ENCODE measurements around the gene TRAF4.
"Not testable (repeated sequence)": the region's sequence is repeated elsewhere in the genome, so short reads cannot be mapped to it uniquely, and the experiment has no call there.

The TRAF4 gene

GRCh38 chr17:28714281-28714680 lies 29.5 kb upstream of the TRAF4 start:
- DNase-seq (ENCODE audit: low spot score): no peak
- no peak for FAIRE-seq

GRCh38 chr17:28715217-28715616 lies 28.6 kb upstream of the TRAF4 start:
- FAIRE-seq (no peak), DNase-seq (ENCODE audit: low spot score) (no peak)

DNA sequence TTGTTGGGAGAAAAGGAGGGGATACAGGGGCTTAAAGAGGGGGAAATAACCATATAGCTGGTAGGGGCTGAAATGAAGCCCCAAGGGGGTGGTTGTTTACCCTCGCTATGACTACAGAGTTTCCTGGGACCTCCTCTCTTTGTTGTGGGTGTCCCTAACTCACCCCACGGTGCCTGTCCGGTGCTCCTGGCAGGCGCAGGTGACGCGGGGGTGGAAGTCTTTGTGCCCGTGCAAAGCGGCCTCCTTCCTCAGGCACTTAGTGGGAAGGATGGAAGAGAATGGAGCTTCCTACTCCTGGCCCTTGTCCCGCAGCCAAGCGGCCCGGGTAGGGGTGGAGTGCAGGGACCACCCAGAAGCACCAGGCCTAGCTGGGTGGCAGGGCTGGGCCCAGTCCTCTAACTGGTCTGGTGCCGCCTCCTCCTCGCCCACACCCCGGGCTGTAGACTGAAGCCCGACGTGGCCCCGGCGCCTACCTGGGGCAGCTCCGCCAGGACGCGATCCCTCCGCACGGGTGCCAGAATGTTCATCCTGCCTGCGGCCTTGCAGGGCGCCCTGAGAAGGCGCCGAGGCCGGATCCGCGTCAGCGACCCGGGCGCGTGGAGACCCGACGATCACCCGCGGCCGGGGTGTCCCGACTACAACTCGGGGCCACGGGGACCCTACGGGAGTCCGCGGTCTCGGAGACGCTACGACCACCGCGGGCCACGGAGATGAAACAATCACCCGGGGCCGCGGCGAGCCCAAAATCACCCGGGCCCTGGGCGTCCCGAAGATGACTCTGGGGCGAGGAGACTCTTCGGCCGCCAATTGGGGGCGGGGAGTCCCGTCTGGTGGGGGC lies 26.9 kb upstream of the TRAF4 start:
- FAIRE-seq: no peak
- peak; percentile 21 for DNase-seq (ENCODE audit: low spot score)

DNA sequence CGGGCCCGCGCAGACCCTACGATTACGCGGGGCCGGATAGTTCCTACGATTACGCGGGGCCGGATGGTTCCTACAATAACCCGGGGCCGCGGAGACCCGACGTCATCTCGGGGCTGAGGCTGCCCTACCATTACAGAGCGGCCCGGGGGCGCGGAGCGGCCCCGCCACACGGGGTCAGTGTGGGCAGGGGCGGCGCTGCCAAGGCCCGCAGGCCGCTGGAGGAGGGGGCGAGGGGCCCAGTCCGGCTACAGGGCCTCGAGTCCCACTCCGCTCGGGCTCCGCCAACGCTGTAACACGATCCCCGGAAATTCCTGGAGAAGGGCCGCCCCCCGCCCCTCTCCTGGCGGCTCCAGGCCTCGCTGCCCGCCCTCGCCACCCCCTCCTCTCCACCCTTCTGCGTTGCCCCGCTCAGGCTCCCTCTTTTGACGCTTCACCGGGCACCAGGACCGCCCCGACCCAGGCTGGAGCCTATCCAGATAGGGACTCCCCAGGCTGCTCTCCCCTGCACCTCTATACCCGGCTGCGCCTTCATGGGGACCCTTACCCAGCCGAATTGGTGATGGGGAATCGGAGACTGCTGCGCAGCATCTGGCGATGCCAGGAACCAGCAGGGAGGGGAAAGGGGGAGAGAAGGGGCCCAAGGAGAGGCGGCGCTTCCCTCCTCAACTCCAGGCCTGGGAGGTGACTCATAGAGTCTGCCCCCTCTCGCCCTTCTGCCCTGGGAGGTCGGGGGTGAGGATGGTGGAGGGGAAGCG lies 26.1 kb upstream of the TRAF4 start, which contains the start of gene RAB34:
Gene RAB34, minus strand, starts transcription at position 291 of the 755 bp plus-strand sequence. CDS start 602 bp downstream, outside the sequence.
- FAIRE-seq (peak; percentile 76), DNase-seq (ENCODE audit: low spot score) (peak; percentile 88)

- DNase-seq (ENCODE audit: low spot score) (no peak), FAIRE-seq (no peak)
These were observed 25.3 kb upstream of the TRAF4 start for GRCh38 chr17:28718333-28719020.

DNA sequence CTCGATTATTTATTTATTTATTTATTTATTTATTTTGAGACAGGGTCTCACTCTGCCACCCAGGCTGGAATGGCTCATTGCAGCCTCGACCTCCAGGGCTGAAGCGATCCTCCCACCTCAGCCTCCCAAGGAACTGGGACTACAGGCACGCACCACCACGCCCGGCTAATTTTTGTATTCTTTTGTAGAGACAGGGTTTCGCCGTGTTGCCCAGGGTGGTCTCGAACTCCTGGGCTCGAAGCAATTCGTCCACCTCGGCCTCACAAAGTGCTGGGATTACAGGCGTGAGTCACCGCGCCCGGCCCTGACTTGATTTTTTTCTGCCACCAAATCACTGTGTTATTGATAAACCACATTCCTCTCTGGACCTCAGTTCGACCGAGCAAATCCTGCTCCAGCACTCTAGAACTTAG lies 24.8 kb upstream of the TRAF4 start:
- DNase-seq (ENCODE audit: low spot score): no peak
- no peak for FAIRE-seq

- FAIRE-seq (no peak), DNase-seq (ENCODE audit: low spot score) (peak; percentile 43)
These were observed 23.4 kb upstream of the TRAF4 start for GRCh38 chr17:28720247-28720996.

GRCh38 chr17:28720997-28721329 lies 22.8 kb upstream of the TRAF4 start:
- not testable (repeated sequence) for DNase-seq (ENCODE audit: low spot score)

DNA sequence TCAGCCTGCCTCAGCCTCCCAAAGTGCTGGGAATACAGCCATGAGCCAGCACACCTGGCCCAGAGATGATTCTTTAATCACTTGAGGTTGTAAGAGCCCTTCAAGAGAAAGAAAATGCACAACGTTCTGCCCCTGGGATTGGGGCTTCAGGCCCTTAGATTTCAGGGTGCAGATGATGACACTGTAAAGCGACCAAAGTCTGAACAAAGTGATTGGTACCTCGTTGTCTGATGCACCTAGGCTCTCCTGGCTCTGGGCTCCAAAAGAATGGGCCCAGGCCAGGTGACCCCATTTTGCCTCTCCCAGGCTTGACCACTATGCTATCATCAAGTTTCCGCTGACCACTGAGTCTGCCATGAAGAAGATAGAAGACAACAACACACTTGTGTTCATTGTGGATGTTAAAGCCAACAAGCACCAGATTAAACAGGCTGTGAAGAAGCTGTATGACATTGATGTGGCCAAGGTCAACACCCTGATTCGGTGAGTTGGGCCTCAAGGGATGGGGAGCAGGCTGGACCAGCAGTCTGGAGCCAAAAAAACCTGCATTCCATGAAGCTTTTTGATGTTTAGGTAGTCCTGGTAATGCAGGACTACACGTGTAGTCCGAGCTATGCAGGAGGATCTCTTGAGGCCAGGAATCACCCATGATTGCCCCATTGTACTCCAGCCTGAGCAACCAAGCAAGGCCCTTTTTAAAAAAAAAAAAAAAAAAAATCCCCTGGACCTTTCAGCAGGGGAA lies 21.2 kb upstream of the TRAF4 start:
- no peak for DNase-seq (ENCODE audit: low spot score)
- no peak for FAIRE-seq

More at GRCh38 chr17:28720997-28721329, 22.8 kb upstream of the TRAF4 start:
- FAIRE-seq: not testable (repeated sequence)

DNA sequence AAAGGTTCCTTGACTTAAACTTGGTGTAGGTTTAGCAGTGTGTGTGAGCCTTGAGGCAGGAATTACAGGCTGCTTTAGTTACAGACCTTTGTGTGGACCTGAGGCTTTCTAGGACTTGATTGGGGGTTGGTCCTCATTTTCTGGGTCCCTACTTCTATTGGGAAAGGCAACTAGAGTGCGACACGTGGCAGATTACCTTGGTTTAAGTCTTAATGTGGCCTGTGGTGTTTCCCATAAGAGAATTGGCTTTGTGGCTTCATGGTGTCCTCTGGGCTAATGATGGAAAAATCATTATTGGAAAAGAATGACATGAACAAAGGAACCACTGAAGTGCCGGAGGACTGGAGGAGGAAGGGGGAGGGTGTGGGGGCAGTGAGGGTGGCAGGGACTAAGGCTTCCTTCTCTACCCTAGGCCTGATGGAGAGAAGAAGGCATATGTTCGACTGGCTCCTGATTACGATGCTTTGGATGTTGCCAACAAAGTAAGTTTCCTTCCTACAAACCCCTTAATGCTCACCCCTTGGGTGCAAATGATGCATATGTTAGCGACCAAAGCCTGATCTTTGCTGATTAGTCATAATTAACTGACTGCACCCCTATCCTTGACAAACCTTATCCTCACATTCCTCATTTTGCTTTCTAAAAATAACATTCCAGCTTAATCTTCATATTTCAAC lies 20.5 kb upstream of the TRAF4 start:
- DNase-seq (ENCODE audit: low spot score): no peak
- no peak for FAIRE-seq

DNA sequence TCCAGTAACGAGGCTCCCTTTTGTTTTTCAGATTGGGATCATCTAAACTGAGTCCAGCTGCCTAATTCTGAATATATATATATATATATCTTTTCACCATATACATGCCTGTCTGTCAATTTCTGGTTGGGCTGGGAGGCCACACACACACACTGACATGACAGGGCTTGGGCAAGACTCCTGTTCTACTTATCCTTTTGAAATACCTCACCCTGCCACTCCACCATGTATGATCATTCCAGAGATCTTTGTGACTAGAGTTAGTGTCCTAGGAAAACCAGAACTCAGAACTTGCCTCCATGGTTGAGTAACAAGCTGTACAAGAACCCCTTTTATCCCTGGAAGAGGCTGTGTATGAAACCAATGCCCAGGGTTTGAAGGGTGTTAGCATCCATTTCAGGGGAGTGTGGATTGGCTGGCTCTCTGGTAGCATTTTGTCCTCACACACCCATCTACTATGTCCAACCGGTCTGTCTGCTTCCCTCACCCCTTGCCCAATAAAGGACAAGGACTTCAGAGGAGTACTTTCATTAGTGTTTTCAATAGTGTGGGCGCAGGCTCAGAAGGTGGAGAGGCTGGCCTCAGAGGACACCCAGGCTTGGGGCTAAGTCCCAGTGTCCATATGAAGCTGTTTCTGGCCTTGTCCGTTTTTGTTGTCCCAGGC lies 19.8 kb upstream of the TRAF4 start:
- not testable (repeated sequence) for DNase-seq (ENCODE audit: low spot score); FAIRE-seq

DNA sequence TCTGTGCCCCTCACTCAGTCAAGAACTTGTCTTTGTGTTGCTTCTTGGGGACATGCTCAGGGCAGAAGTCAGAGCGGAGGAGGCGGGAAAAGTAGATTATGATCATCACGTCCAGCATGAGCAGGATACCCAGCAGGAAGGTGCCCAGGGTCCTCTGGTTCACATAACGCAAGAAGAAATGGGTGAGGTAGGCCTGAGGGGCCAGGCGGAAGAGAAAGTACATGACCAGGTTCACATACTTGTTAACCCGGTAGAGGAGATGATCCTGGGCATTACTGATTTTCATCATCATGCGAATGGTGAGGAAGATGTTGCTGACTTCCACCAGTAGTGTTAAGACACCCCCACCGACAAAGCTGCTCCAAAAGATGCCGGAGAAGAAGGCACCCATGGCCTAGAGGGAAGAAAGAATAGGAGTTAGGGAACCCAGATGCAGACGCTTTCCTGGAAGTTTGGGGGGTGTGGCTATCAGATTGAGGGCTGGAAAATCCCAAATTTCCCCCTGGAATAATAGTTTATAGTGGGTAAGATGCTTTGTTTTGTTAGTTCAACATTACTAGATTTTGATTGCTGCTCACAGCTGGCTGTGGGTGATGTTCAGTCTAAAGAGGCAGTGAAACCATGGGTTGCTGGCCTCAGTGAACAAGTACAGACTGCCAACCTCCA lies 19.2 kb upstream of the TRAF4 start:
- no peak for DNase-seq (ENCODE audit: low spot score)

GRCh38 chr17:28725166-28725659 lies 18.6 kb upstream of the TRAF4 start:
- no peak for FAIRE-seq
- DNase-seq (ENCODE audit: low spot score): no peak

More for the DNA sequence above, 19.2 kb upstream of the TRAF4 start:
- no peak for FAIRE-seq

DNA sequence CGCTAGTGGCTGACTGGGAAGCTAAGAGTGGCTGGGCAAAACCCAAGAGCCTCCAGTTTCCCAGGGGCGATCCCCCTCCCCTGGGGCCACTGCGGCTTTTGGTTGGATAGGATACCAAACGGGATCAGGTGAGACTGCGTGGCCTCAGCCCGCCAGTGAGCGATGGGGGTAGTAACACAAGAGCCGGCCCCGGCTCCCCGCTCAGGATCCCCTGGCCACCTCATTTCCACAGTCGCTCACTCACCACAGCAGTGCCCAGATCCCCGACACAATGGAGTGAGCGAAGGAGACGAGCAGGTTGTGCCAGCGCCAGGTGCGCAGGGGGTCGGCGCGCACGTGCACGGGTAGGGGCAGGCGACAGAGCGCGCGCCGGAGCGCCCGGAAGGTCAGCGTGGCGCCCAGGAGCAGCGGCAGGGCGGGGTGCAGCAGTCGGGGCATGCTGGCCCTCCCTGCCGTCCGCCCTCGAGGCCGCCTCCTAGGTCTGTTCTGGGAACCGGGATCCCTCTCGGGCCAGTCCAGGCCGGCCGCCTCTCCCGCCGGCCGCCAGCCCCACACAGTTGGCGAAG lies 18.1 kb upstream of the TRAF4 start:
- DNase-seq (ENCODE audit: low spot score) (no peak), FAIRE-seq (no peak)

DNA sequence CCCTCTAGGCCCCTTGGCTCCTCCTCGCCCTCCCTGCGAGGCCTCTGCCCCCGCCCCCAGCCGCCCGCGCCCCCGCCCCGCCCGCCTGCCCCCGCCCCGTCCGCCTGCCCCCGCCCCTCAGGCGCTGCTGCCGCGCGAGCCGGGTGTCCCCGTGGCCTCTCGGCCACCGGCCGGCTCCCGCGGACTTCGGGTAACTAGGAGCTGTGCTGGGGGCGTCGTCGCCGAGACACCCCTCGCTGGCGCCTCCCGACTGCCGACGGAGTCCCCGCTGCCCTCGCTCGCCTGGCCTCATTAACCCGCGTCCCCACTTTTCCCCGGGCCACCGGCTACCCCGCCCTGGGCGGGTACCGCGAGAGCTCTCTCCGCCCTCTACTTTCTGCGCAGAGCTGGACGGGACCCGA lies 17.6 kb upstream of the TRAF4 start, which contains the start of gene TLCD1:
Gene TLCD1, minus strand, starts transcription at position 8 of the 401 bp plus-strand sequence. CDS start 136 bp downstream, outside the sequence.
- DNase-seq (ENCODE audit: low spot score) (peak; percentile 88), FAIRE-seq (no peak)

DNA sequence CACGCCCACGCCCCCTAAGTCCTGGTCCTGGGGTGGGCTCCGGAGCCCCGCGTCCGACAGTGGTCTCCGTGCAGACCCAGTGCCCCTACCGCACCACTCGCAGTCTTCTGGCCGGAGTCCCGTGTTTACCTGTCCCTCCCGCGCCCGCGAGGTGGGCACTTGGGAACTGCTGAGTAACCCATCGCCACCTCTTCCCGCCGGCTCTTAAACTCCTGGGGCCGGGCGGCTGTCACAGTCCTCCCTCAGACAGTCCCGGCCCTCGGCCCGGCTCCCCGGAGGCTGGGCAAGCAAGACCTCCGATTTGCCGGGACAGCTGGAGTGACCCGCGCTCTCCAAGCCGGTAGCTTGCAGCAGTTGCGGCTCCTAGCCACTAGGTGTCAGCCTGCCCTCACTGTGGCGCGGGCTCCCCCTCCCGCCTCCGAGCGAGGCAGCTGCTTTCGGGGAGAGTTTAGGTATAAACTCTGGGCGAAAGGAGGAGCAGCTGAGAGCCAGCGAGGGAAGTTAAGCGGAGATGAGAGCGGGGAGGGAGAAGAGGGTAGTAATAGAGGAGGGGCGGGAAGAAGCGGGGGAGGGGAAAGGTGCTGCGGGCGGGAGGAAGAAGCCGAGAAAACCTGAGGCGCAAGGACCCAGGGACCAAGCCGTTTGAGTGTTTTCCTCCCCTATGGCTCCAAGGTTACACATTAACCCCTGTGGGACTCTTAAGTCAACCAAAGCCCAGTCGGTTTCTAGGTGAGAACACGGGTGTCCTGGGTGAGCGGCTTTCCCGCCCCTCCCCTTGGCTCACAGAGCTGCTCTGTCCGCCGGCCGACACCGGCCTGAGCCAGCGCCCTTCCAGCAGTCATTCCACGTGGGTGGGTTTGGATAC lies 17.0 kb upstream of the TRAF4 start:
- peak; percentile 88 for DNase-seq (ENCODE audit: low spot score)
- peak; percentile 13 for FAIRE-seq

Data from urothelium cell line (cell line).